Measurements from ENCODE around the gene GMCL2. TPM values are rescaled to one million over a fixed set of nuclear protein-coding genes. Genes with fewer than 3 reads are reported as not detected.

Gene GMCL2
- total and polyA plus RNA-seq, 12 donors, result not detected

GRCh38 chr5:178222292-178222691 is 35.1 kb upstream of the GMCL2 start:
- Histone ChIP-seq H3K27ac (no peak overlapping the region), H3K9me3 (no peaks in the 10 kb centered on the region), H3K27me3 (no peaks in the 10 kb centered on the region), H3K36me3 (peaks cover 0 to 95% (median 24%) of the 10 kb centered on the region in 9 donors), H3K4me3 (no peak overlapping the region), H3K4me1 (peaks cover 0 to 11% (median 0%) of the 10 kb centered on the region in 9 donors)
- intact Hi-C loops (cut with DNase I), result no loop called here
- WGBS, 2 donors, result 97 to 99% methylated on average over 15 of the region's 15 CpGs
- no peak for DNase-seq
- ATAC-seq, result no peak
- no peak for TF ChIP-seq CTCF (IDR thresholded peaks at IDR 0.05)

- no peaks in the 10 kb centered on the region for H3K27me3 ChIP-seq
- no peak for TF ChIP-seq CTCF (IDR thresholded peaks at IDR 0.05)
- ATAC-seq (no peak), DNase-seq (no peak)
- no peak overlapping the region for H3K4me3 ChIP-seq
- H3K4me1 ChIP-seq, result peaks cover 0 to 11% (median 0%) of the 10 kb centered on the region in 9 donors
- intact Hi-C loops (cut with DNase I), result no loop called here
- 78% methylated on average over 5 of the region's 5 CpGs for WGBS, 2 donors
- no peaks in the 10 kb centered on the region for H3K9me3 ChIP-seq
- peaks cover 0 to 95% (median 24%) of the 10 kb centered on the region in 9 donors for H3K36me3 ChIP-seq
- no peak overlapping the region for H3K27ac ChIP-seq
Observed at GRCh38 chr5:178221853-178222252, 34.7 kb upstream of the GMCL2 start.

- intact Hi-C loops (cut with DNase I), result no loop called here
- no peak for DNase-seq
Observed at GRCh38 chr5:178221282-178221681, 34.1 kb upstream of the GMCL2 start.

GRCh38 chr5:178218827-178219226 is 31.7 kb upstream of the GMCL2 start:
- no peak for ATAC-seq
- 79 to 82% methylated on average over 3 of the region's 3 CpGs for WGBS, 2 donors
- intact Hi-C loops (cut with DNase I), result no loop called here

More at GRCh38 chr5:178221282-178221681, 34.1 kb upstream of the GMCL2 start:
- no peak overlapping the region for H3K4me3 ChIP-seq
- no peak for TF ChIP-seq CTCF (IDR thresholded peaks at IDR 0.05)
- H3K9me3 ChIP-seq, result no peaks in the 10 kb centered on the region
- H3K36me3 ChIP-seq, result peaks cover 0 to 95% (median 28%) of the 10 kb centered on the region in 9 donors
- peaks cover 0 to 16% (median 0%) of the 10 kb centered on the region in 9 donors for H3K4me1 ChIP-seq
- no peaks in the 10 kb centered on the region for H3K27me3 ChIP-seq
- H3K27ac ChIP-seq, result no peak overlapping the region
- WGBS, 2 donors, result 70 to 72% methylated on average over 3 of the region's 3 CpGs
- no peak for ATAC-seq

More at GRCh38 chr5:178218827-178219226, 31.7 kb upstream of the GMCL2 start:
- Histone ChIP-seq H3K27ac (no peak overlapping the region), H3K9me3 (no peaks in the 10 kb centered on the region), H3K27me3 (no peaks in the 10 kb centered on the region), H3K4me3 (no peak overlapping the region), H3K36me3 (peaks cover 0 to 95% (median 41%) of the 10 kb centered on the region in 9 donors), H3K4me1 (peaks cover 0 to 28% (median 5%) of the 10 kb centered on the region in 9 donors)
- TF ChIP-seq CTCF (IDR thresholded peaks at IDR 0.05), result no peak
- DNase-seq, result no peak
